ENCODE measurements around the gene RTN4.

The RTN4 gene

GRCh38 chr2:54924121-54924520 lies 126.1 kb downstream of the RTN4 start:
- no peak for DNase-seq (ENCODE audit: low read depth in 2 of 2)
